ENCODE measurements around the gene EYS.
A peak's percentile ranks its signal among the peaks of the same experiment; 100 is the strongest.
"Not testable (repeated sequence)": the region's sequence is repeated elsewhere in the genome, so short reads cannot be mapped to it uniquely, and the experiment has no call there.

The EYS gene

GRCh38 chr6:63864671-63865318, 1842.2 kb downstream of the EYS start:
- Histone ChIP-seq H3K36me3 (ENCODE audit: control insufficient read depth, insufficient read depth, low read length, severe bottlenecking) (no peaks in the 10 kb centered on the region), H3K4me3 (ENCODE audit: low read length) (no peak overlapping the region), H3K9me3 (ENCODE audit: control insufficient read depth, low read length) (no peaks in the 10 kb centered on the region), H3K4me1 (ENCODE audit: control insufficient read depth, insufficient read depth, low read length) (no peaks in the 10 kb centered on the region), H3K9ac (ENCODE audit: low read length) (no peak overlapping the region), H3K27me3 (replicated peaks; ENCODE audit: control insufficient read depth, insufficient read depth, low read length) (no peaks in the 10 kb centered on the region)
- DNase-seq (ENCODE audit: low read depth): no peak

- Histone ChIP-seq H3K4me3 (ENCODE audit: low read length) (no peak overlapping the region), H3K4me1 (ENCODE audit: control insufficient read depth, insufficient read depth, low read length) (peaks cover 3% of the 10 kb centered on the region), H3K36me3 (ENCODE audit: control insufficient read depth, insufficient read depth, low read length, severe bottlenecking) (no peaks in the 10 kb centered on the region), H3K9me3 (ENCODE audit: control insufficient read depth, low read length) (no peaks in the 10 kb centered on the region), H3K9ac (ENCODE audit: low read length) (no peak overlapping the region), H3K27me3 (replicated peaks; ENCODE audit: control insufficient read depth, insufficient read depth, low read length) (no peaks in the 10 kb centered on the region)
- DNase-seq (ENCODE audit: low read depth): no peak
These were observed 1843.0 kb downstream of the EYS start for GRCh38 chr6:63864061-63864460.

- no peak overlapping the region for H3K4me3 ChIP-seq (ENCODE audit: low read length)
- DNase-seq (ENCODE audit: low read depth): no peak
- no peak overlapping the region for H3K9ac ChIP-seq (ENCODE audit: low read length)
- peaks cover 11% of the 10 kb centered on the region for H3K4me1 ChIP-seq (ENCODE audit: control insufficient read depth, insufficient read depth, low read length)
- no peaks in the 10 kb centered on the region for H3K36me3 ChIP-seq (ENCODE audit: control insufficient read depth, insufficient read depth, low read length, severe bottlenecking)
- H3K9me3 ChIP-seq (ENCODE audit: control insufficient read depth, low read length): no peaks in the 10 kb centered on the region
- H3K27me3 ChIP-seq (replicated peaks; ENCODE audit: control insufficient read depth, insufficient read depth, low read length): no peaks in the 10 kb centered on the region
These were observed 1844.4 kb downstream of the EYS start for GRCh38 chr6:63862486-63863198.

- H3K4me1 ChIP-seq (ENCODE audit: control insufficient read depth, insufficient read depth, low read length): peaks cover 11% of the 10 kb centered on the region
- no peaks in the 10 kb centered on the region for H3K9me3 ChIP-seq (ENCODE audit: control insufficient read depth, low read length)
- DNase-seq (ENCODE audit: low read depth): no peak
- no peaks in the 10 kb centered on the region for H3K27me3 ChIP-seq (replicated peaks; ENCODE audit: control insufficient read depth, insufficient read depth, low read length)
- no peak overlapping the region for H3K4me3 ChIP-seq (ENCODE audit: low read length)
- no peak overlapping the region for H3K9ac ChIP-seq (ENCODE audit: low read length)
- no peaks in the 10 kb centered on the region for H3K36me3 ChIP-seq (ENCODE audit: control insufficient read depth, insufficient read depth, low read length, severe bottlenecking)
These were observed 1847.5 kb downstream of the EYS start for GRCh38 chr6:63859528-63859927.

GRCh38 chr6:63858691-63859090, 1848.3 kb downstream of the EYS start:
- DNase-seq (ENCODE audit: low read depth): no peak
- H3K4me3 ChIP-seq (ENCODE audit: low read length): no peak overlapping the region
- H3K9ac ChIP-seq (ENCODE audit: low read length): no peak overlapping the region
- no peaks in the 10 kb centered on the region for H3K27me3 ChIP-seq (replicated peaks; ENCODE audit: control insufficient read depth, insufficient read depth, low read length)
- H3K36me3 ChIP-seq (ENCODE audit: control insufficient read depth, insufficient read depth, low read length, severe bottlenecking): no peaks in the 10 kb centered on the region
- no peaks in the 10 kb centered on the region for H3K9me3 ChIP-seq (ENCODE audit: control insufficient read depth, low read length)
- peaks cover 11% of the 10 kb centered on the region for H3K4me1 ChIP-seq (ENCODE audit: control insufficient read depth, insufficient read depth, low read length)

- Histone ChIP-seq H3K9me3 (ENCODE audit: control insufficient read depth, low read length) (no peaks in the 10 kb centered on the region), H3K36me3 (ENCODE audit: control insufficient read depth, insufficient read depth, low read length, severe bottlenecking) (no peaks in the 10 kb centered on the region), H3K4me1 (ENCODE audit: control insufficient read depth, insufficient read depth, low read length) (peaks cover 11% of the 10 kb centered on the region), H3K9ac (ENCODE audit: low read length) (no peak overlapping the region), H3K4me3 (ENCODE audit: low read length) (no peak overlapping the region), H3K27me3 (replicated peaks; ENCODE audit: control insufficient read depth, insufficient read depth, low read length) (no peaks in the 10 kb centered on the region)
- DNase-seq (ENCODE audit: low read depth): no peak
These were observed 1850.8 kb downstream of the EYS start for GRCh38 chr6:63856271-63856670.

- H3K9ac ChIP-seq (ENCODE audit: low read length): no peak overlapping the region
- no peak for DNase-seq (ENCODE audit: low read depth)
- no peak overlapping the region for H3K4me3 ChIP-seq (ENCODE audit: low read length)
- H3K4me1 ChIP-seq (ENCODE audit: control insufficient read depth, insufficient read depth, low read length): no peaks in the 10 kb centered on the region
- no peaks in the 10 kb centered on the region for H3K27me3 ChIP-seq (replicated peaks; ENCODE audit: control insufficient read depth, insufficient read depth, low read length)
- peaks cover under 1% of the 10 kb centered on the region for H3K9me3 ChIP-seq (ENCODE audit: control insufficient read depth, low read length)
- H3K36me3 ChIP-seq (ENCODE audit: control insufficient read depth, insufficient read depth, low read length, severe bottlenecking): no peaks in the 10 kb centered on the region
These were observed 1862.7 kb downstream of the EYS start for GRCh38 chr6:63844287-63844686.

GRCh38 chr6:63839485-63839884, 1867.5 kb downstream of the EYS start:
- Histone ChIP-seq H3K4me3 (ENCODE audit: low read length) (no peak overlapping the region), H3K36me3 (ENCODE audit: control insufficient read depth, insufficient read depth, low read length, severe bottlenecking) (no peaks in the 10 kb centered on the region), H3K9ac (ENCODE audit: low read length) (no peak overlapping the region), H3K4me1 (ENCODE audit: control insufficient read depth, insufficient read depth, low read length) (no peaks in the 10 kb centered on the region), H3K27me3 (replicated peaks; ENCODE audit: control insufficient read depth, insufficient read depth, low read length) (no peaks in the 10 kb centered on the region), H3K9me3 (ENCODE audit: control insufficient read depth, low read length) (no peaks in the 10 kb centered on the region)
- DNase-seq (ENCODE audit: low read depth): no peak

GRCh38 chr6:63828678-63829077, 1878.3 kb downstream of the EYS start:
- not testable (repeated sequence) for H3K9me3 ChIP-seq (ENCODE audit: control insufficient read depth, low read length); H3K9ac ChIP-seq (ENCODE audit: low read length); H3K36me3 ChIP-seq (ENCODE audit: control insufficient read depth, insufficient read depth, low read length, severe bottlenecking); DNase-seq (ENCODE audit: low read depth); H3K4me1 ChIP-seq (ENCODE audit: control insufficient read depth, insufficient read depth, low read length); H3K27me3 ChIP-seq (replicated peaks; ENCODE audit: control insufficient read depth, insufficient read depth, low read length); H3K4me3 ChIP-seq (ENCODE audit: low read length)

- Histone ChIP-seq H3K9ac (ENCODE audit: low read length) (no peak overlapping the region), H3K36me3 (ENCODE audit: control insufficient read depth, insufficient read depth, low read length, severe bottlenecking) (no peaks in the 10 kb centered on the region), H3K4me3 (ENCODE audit: low read length) (no peak overlapping the region), H3K9me3 (ENCODE audit: control insufficient read depth, low read length) (no peaks in the 10 kb centered on the region), H3K27me3 (replicated peaks; ENCODE audit: control insufficient read depth, insufficient read depth, low read length) (no peaks in the 10 kb centered on the region), H3K4me1 (ENCODE audit: control insufficient read depth, insufficient read depth, low read length) (peaks cover 6% of the 10 kb centered on the region)
- no peak for DNase-seq (ENCODE audit: low read depth)
These were observed 1882.3 kb downstream of the EYS start for GRCh38 chr6:63824722-63825121.

GRCh38 chr6:63821442-63821841, 1885.6 kb downstream of the EYS start:
- DNase-seq (ENCODE audit: low read depth): no peak
- Histone ChIP-seq H3K4me3 (ENCODE audit: low read length) (no peak overlapping the region), H3K9me3 (ENCODE audit: control insufficient read depth, low read length) (no peaks in the 10 kb centered on the region), H3K27me3 (replicated peaks; ENCODE audit: control insufficient read depth, insufficient read depth, low read length) (no peaks in the 10 kb centered on the region), H3K9ac (ENCODE audit: low read length) (no peak overlapping the region), H3K36me3 (ENCODE audit: control insufficient read depth, insufficient read depth, low read length, severe bottlenecking) (no peaks in the 10 kb centered on the region), H3K4me1 (ENCODE audit: control insufficient read depth, insufficient read depth, low read length) (peaks cover 12% of the 10 kb centered on the region)

- Histone ChIP-seq H3K9me3 (ENCODE audit: control insufficient read depth, low read length) (no peaks in the 10 kb centered on the region), H3K9ac (ENCODE audit: low read length) (no peak overlapping the region), H3K36me3 (ENCODE audit: control insufficient read depth, insufficient read depth, low read length, severe bottlenecking) (no peaks in the 10 kb centered on the region), H3K4me1 (ENCODE audit: control insufficient read depth, insufficient read depth, low read length) (peaks cover 12% of the 10 kb centered on the region), H3K27me3 (replicated peaks; ENCODE audit: control insufficient read depth, insufficient read depth, low read length) (no peaks in the 10 kb centered on the region), H3K4me3 (ENCODE audit: low read length) (no peak overlapping the region)
- DNase-seq (ENCODE audit: low read depth): peak; percentile 52
These were observed 1887.2 kb downstream of the EYS start for GRCh38 chr6:63819831-63820230.
